Neuron (in vitro differentiated cells): ENCODE data around the gene CGRRF1.

Source experiments
- H2AFZ ChIP-seq: one replicate; pipeline ENCODE4 v1.6.1; 2013; ENCODE audit warnings: low read depth, mild to moderate bottlenecking, inconsistent platforms, low read length, moderate library complexity
- H3K27me3 ChIP-seq: one replicate; pipeline ENCODE4 v1.6.1; 2013; ENCODE audit warnings: low read length; ENCODE audit not compliant: insufficient read depth
- H3K36me3 ChIP-seq: one replicate; pipeline ENCODE4 v1.6.1; 2013; ENCODE audit warnings: low read length; ENCODE audit not compliant: insufficient read depth
- H3K4me1 ChIP-seq: one replicate; pipeline ENCODE4 v1.6.1; 2013; ENCODE audit warnings: low read length; ENCODE audit not compliant: insufficient read depth
- H3K4me3 ChIP-seq: 2 replicates; pipeline ENCODE4 v1.5.1; 2013; ENCODE audit warnings: mild to moderate bottlenecking, low read length, moderate library complexity
- H3K9me3 ChIP-seq: one replicate; pipeline ENCODE4 v1.6.1; 2013; ENCODE audit warnings: low read length

Gene CGRRF1

GRCh38 chr14:54509546-54510501 lies at the start of gene CGRRF1:
CGRRF1 (plus strand) TSS chr14:54509906; CDS start chr14:54509960, 54 bp downstream.
- H2AFZ ChIP-seq, result peak within 1 kb of the TSS; percentile 81
- no peaks in the 10 kb centered on the region for H3K27me3 ChIP-seq
- H3K4me1 ChIP-seq, result peaks cover 12% of the 10 kb centered on the region
- peaks cover 2% of the 10 kb centered on the region for H3K36me3 ChIP-seq
- peak within 1 kb of the TSS; percentile 86 for H3K4me3 ChIP-seq
- no peaks in the 10 kb centered on the region for H3K9me3 ChIP-seq

GRCh38 chr14:54462048-54462447 lies 47.7 kb upstream of the CGRRF1 start:
- no peaks in the 10 kb centered on the region for H3K27me3 ChIP-seq
- H3K4me1 ChIP-seq, result no peaks in the 10 kb centered on the region
- H2AFZ ChIP-seq, result no peak overlapping the region
- H3K9me3 ChIP-seq, result peaks cover 4% of the 10 kb centered on the region
- H3K4me3 ChIP-seq, result no peak overlapping the region
- H3K36me3 ChIP-seq, result no peaks in the 10 kb centered on the region

- Histone ChIP-seq H3K36me3 (no peaks in the 10 kb centered on the region), H3K4me3 (no peak overlapping the region), H3K4me1 (no peaks in the 10 kb centered on the region), H2AFZ (no peak overlapping the region), H3K9me3 (peaks cover 3% of the 10 kb centered on the region), H3K27me3 (no peaks in the 10 kb centered on the region)
Measured at GRCh38 chr14:54465654-54466053, 44.1 kb upstream of the CGRRF1 start.

GRCh38 chr14:54467280-54467679 lies 42.4 kb upstream of the CGRRF1 start:
- Histone ChIP-seq H3K4me3 (no peak overlapping the region), H3K4me1 (no peaks in the 10 kb centered on the region), H2AFZ (no peak overlapping the region), H3K27me3 (no peaks in the 10 kb centered on the region), H3K9me3 (peaks cover 3% of the 10 kb centered on the region), H3K36me3 (no peaks in the 10 kb centered on the region)

- Histone ChIP-seq H3K4me3 (no peak overlapping the region), H3K36me3 (peaks cover 8% of the 10 kb centered on the region)
Measured at GRCh38 chr14:54470701-54471100, 39.0 kb upstream of the CGRRF1 start.

GRCh38 chr14:54471641-54472040 lies 38.1 kb upstream of the CGRRF1 start:
- H3K4me3 ChIP-seq, result no peak overlapping the region
- no peaks in the 10 kb centered on the region for H3K4me1 ChIP-seq
- peaks cover 17% of the 10 kb centered on the region for H3K36me3 ChIP-seq
- peaks cover 3% of the 10 kb centered on the region for H3K9me3 ChIP-seq
- no peaks in the 10 kb centered on the region for H3K27me3 ChIP-seq
- H2AFZ ChIP-seq, result no peak overlapping the region

More at GRCh38 chr14:54470701-54471100, 39.0 kb upstream of the CGRRF1 start:
- H3K9me3 ChIP-seq, result peaks cover 3% of the 10 kb centered on the region
- H3K27me3 ChIP-seq, result no peaks in the 10 kb centered on the region
- H2AFZ ChIP-seq, result no peak overlapping the region
- no peaks in the 10 kb centered on the region for H3K4me1 ChIP-seq

GRCh38 chr14:54472315-54472714 lies 37.4 kb upstream of the CGRRF1 start:
- peaks cover 17% of the 10 kb centered on the region for H3K36me3 ChIP-seq
- H3K4me3 ChIP-seq, result no peak overlapping the region
- no peaks in the 10 kb centered on the region for H3K27me3 ChIP-seq
- no peaks in the 10 kb centered on the region for H3K9me3 ChIP-seq
- H2AFZ ChIP-seq, result no peak overlapping the region
- H3K4me1 ChIP-seq, result no peaks in the 10 kb centered on the region

- no peak overlapping the region for H3K4me3 ChIP-seq
- no peaks in the 10 kb centered on the region for H3K9me3 ChIP-seq
- no peaks in the 10 kb centered on the region for H3K4me1 ChIP-seq
- H3K27me3 ChIP-seq, result no peaks in the 10 kb centered on the region
- peaks cover 28% of the 10 kb centered on the region for H3K36me3 ChIP-seq
- no peak overlapping the region for H2AFZ ChIP-seq
Measured at GRCh38 chr14:54474232-54474793, 35.4 kb upstream of the CGRRF1 start.

GRCh38 chr14:54475187-54475899 lies 34.4 kb upstream of the CGRRF1 start:
- peaks cover 38% of the 10 kb centered on the region for H3K36me3 ChIP-seq
- no peak overlapping the region for H3K4me3 ChIP-seq
- H3K27me3 ChIP-seq, result no peaks in the 10 kb centered on the region
- H3K9me3 ChIP-seq, result no peaks in the 10 kb centered on the region
- H3K4me1 ChIP-seq, result no peaks in the 10 kb centered on the region
- no peak overlapping the region for H2AFZ ChIP-seq

GRCh38 chr14:54475911-54476310 lies 33.8 kb upstream of the CGRRF1 start:
- Histone ChIP-seq H3K4me1 (no peaks in the 10 kb centered on the region), H3K36me3 (peaks cover 43% of the 10 kb centered on the region), H3K4me3 (no peak overlapping the region)

GRCh38 chr14:54478636-54479215 lies 31.0 kb upstream of the CGRRF1 start:
- H2AFZ ChIP-seq, result no peak overlapping the region
- no peak overlapping the region for H3K4me3 ChIP-seq
- no peaks in the 10 kb centered on the region for H3K4me1 ChIP-seq
- no peaks in the 10 kb centered on the region for H3K9me3 ChIP-seq
- peaks cover 68% of the 10 kb centered on the region for H3K36me3 ChIP-seq
- no peaks in the 10 kb centered on the region for H3K27me3 ChIP-seq

More at GRCh38 chr14:54475911-54476310, 33.8 kb upstream of the CGRRF1 start:
- no peaks in the 10 kb centered on the region for H3K9me3 ChIP-seq
- H2AFZ ChIP-seq, result no peak overlapping the region
- H3K27me3 ChIP-seq, result no peaks in the 10 kb centered on the region

- Histone ChIP-seq H3K9me3 (no peaks in the 10 kb centered on the region), H3K4me1 (no peaks in the 10 kb centered on the region), H3K27me3 (no peaks in the 10 kb centered on the region), H3K4me3 (no peak overlapping the region), H2AFZ (no peak overlapping the region), H3K36me3 (peaks cover 60% of the 10 kb centered on the region)
Measured at GRCh38 chr14:54480830-54481562, 28.7 kb upstream of the CGRRF1 start.
